Naive thymus-derived CD8-positive, alpha-beta T cell (primary cell): ENCODE results near the gene ATF3. TPM values are rescaled to one million over a fixed set of nuclear protein-coding genes. Genes with fewer than 3 reads are reported as not detected.

Source experiments
- ATAC-seq, 2 donors: fragments of 150-1000 bp; cut with Tn5 transposase in 1 of 2; sonication (Bioruptor Pico), chemical (Tn5 transposase) in 1 of 2; 1 replicate in 1 of 2; 2 replicates in 1 of 2; pipeline ENCODE4 v1.10.0; 2021; ENCODE audit warnings: mild to moderate bottlenecking in 2 of 2, moderate library complexity in 2 of 2
- POLR2A ChIA-PET: fragments of 350-600 bp; sonication (Branson Sonifier 250); formaldehyde crosslinking; loops from one replicate; lab custom pipeline; 2021; ENCODE audit warnings: antibody characterized with exemption; lab: Charles Lee
- DNase-seq, 10 donors: peaks; one replicate each; pipeline versions ENCODE4 v3.0.0 to v3.0.0-alpha.2; 2020 to 2022
- H3K27ac Mint-ChIP-seq, 10 donors: one replicate each; pipeline ENCODE4 v1.8.0; 2020 to 2022; ENCODE audit warnings: mild to moderate bottlenecking in 10 of 10, mixed read lengths in 10 of 10, moderate library complexity in 4 of 10, inconsistent platforms in 1 of 10
- H3K27me3 Mint-ChIP-seq, 5 donors: one replicate each; pipeline ENCODE4 v1.8.0; 2021 to 2022; ENCODE audit warnings: mixed read lengths in 5 of 5
- H3K36me3 Mint-ChIP-seq, 3 donors: one replicate each; pipeline ENCODE4 v1.8.0; 2020 to 2022; ENCODE audit warnings: mixed read lengths in 3 of 3, mild to moderate bottlenecking in 2 of 3, inconsistent platforms in 1 of 3
- H3K4me1 Mint-ChIP-seq, 4 donors: one replicate each; pipeline ENCODE4 v1.8.0; 2021 to 2022; ENCODE audit warnings: mixed read lengths in 4 of 4
- H3K4me3 Mint-ChIP-seq, 10 donors: one replicate each; pipeline ENCODE4 v1.8.0; 2020 to 2022; ENCODE audit warnings: mild to moderate bottlenecking in 10 of 10, mixed read lengths in 10 of 10, moderate library complexity in 6 of 10, inconsistent platforms in 1 of 10
- H3K9me3 Mint-ChIP-seq, 9 donors: one replicate each; pipeline ENCODE4 v1.8.0; 2020 to 2022; ENCODE audit warnings: mixed read lengths in 9 of 9, mild to moderate bottlenecking in 3 of 9, inconsistent platforms in 1 of 9, moderate library complexity in 1 of 9
- polyA plus RNA-seq, 3 donors: library from polyadenylated mRNA; unstranded; fragments of 300-500 nt; fragmentation: Illumina TruSeq; gene quantifications; one replicate each; pipeline ENCODE4 v1.2.3, GENCODE V29; 2021
- total RNA-seq, 8 experiments: library from RNA in 2 of 8; stranded (reverse) in 2 of 8; gene quantifications; one replicate each; pipeline ENCODE4 v1.2.3 and lab custom pipeline; 2021 to 2026

ATF3 gene
- total and polyA plus RNA-seq, 5 experiments from 2014 or later = 1.4 to 1.8 TPM; not detected in 3

GRCh38 chr1:212640223-212640878 lies 31.8 kb downstream of the ATF3 start:
- Mint-ChIP-seq H3K27me3 (peaks cover 0 to 6% (median 2%) of the 10 kb centered on the region in 5 donors), H3K36me3 (peaks cover 0 to 3% (median 0%) of the 10 kb centered on the region in 3 donors), H3K4me3 (no peak overlapping the region), H3K4me1 (peaks cover 9 to 35% (median 26%) of the 10 kb centered on the region in 4 donors), H3K9me3 (peaks cover 0 to 9% (median 0%) of the 10 kb centered on the region in 9 donors), H3K27ac (no peak overlapping the region)
- ATAC-seq (no peak), DNase-seq (no peak)
- POLR2A ChIA-PET = no interaction called here

GRCh38 chr1:212641956-212642355 lies 33.4 kb downstream of the ATF3 start:
- H3K36me3 Mint-ChIP-seq = peaks cover 0 to 3% (median 0%) of the 10 kb centered on the region in 3 donors
- H3K4me1 Mint-ChIP-seq = peaks cover 0 to 19% (median 10%) of the 10 kb centered on the region in 4 donors
- DNase-seq (no peak), ATAC-seq (no peak)
- POLR2A ChIA-PET = no interaction called here
- H3K9me3 Mint-ChIP-seq = peaks cover 0 to 9% (median 0%) of the 10 kb centered on the region in 9 donors
- H3K27ac Mint-ChIP-seq = no peak overlapping the region
- no peak overlapping the region for H3K4me3 Mint-ChIP-seq
- peaks cover 0 to 6% (median 2%) of the 10 kb centered on the region in 5 donors for H3K27me3 Mint-ChIP-seq

- Mint-ChIP-seq H3K27me3 (peaks cover 0 to 6% (median 2%) of the 10 kb centered on the region in 5 donors), H3K9me3 (peaks cover 0 to 9% (median 0%) of the 10 kb centered on the region in 9 donors), H3K36me3 (peaks cover 0 to 3% (median 0%) of the 10 kb centered on the region in 3 donors), H3K4me3 (no peak overlapping the region), H3K27ac (no peak overlapping the region), H3K4me1 (peaks cover 0 to 2% (median 0%) of the 10 kb centered on the region in 4 donors)
- POLR2A ChIA-PET = interaction anchor here (0.6 to 0.8 kb wide), 2 partner anchors 13 to 167 kb away, joined by 3 to 4 read pairs; no protein-coding TSS in a partner anchor
- ATAC-seq = no peak
- DNase-seq = no peak
Observed at GRCh38 chr1:212643877-212644276, 35.3 kb downstream of the ATF3 start.

- POLR2A ChIA-PET = no interaction called here
- Mint-ChIP-seq H3K4me3 (no peak overlapping the region), H3K36me3 (peaks cover 0 to 3% (median 0%) of the 10 kb centered on the region in 3 donors), H3K4me1 (no peaks in the 10 kb centered on the region), H3K9me3 (peaks cover 0 to 9% (median 0%) of the 10 kb centered on the region in 9 donors), H3K27ac (no peak overlapping the region), H3K27me3 (peaks cover 0 to 6% (median 2%) of the 10 kb centered on the region in 5 donors)
- no peak for ATAC-seq
- no peak for DNase-seq
Observed at GRCh38 chr1:212644866-212645545, 36.4 kb downstream of the ATF3 start.

- Mint-ChIP-seq H3K4me1 (no peaks in the 10 kb centered on the region), H3K36me3 (peaks cover 0 to 3% (median 0%) of the 10 kb centered on the region in 3 donors), H3K27ac (no peak overlapping the region), H3K4me3 (no peak overlapping the region), H3K27me3 (peaks cover 0 to 6% (median 2%) of the 10 kb centered on the region in 5 donors), H3K9me3 (peaks cover 0 to 2% (median 0%) of the 10 kb centered on the region in 9 donors)
- ATAC-seq (no peak), DNase-seq (no peak)
- POLR2A ChIA-PET = no interaction called here
Observed at GRCh38 chr1:212645546-212646543, 37.3 kb downstream of the ATF3 start.

- no peak for ATAC-seq
- H3K27me3 Mint-ChIP-seq = peaks cover 0 to 6% (median 2%) of the 10 kb centered on the region in 5 donors
- no peak overlapping the region for H3K4me3 Mint-ChIP-seq
- no peaks in the 10 kb centered on the region for H3K9me3 Mint-ChIP-seq
- POLR2A ChIA-PET = no interaction called here
- no peak for DNase-seq
- no peak overlapping the region for H3K27ac Mint-ChIP-seq
- H3K4me1 Mint-ChIP-seq = no peaks in the 10 kb centered on the region
- peaks cover 0 to 3% (median 0%) of the 10 kb centered on the region in 3 donors for H3K36me3 Mint-ChIP-seq
Observed at GRCh38 chr1:212646588-212646987, 38.0 kb downstream of the ATF3 start.

- peaks cover 0 to 3% (median 0%) of the 10 kb centered on the region in 3 donors for H3K36me3 Mint-ChIP-seq
- peaks cover 0 to 6% (median 2%) of the 10 kb centered on the region in 5 donors for H3K27me3 Mint-ChIP-seq
- no peaks in the 10 kb centered on the region for H3K9me3 Mint-ChIP-seq
- H3K4me1 Mint-ChIP-seq = no peaks in the 10 kb centered on the region
- ATAC-seq (no peak), DNase-seq (no peak)
- H3K4me3 Mint-ChIP-seq = no peak overlapping the region
- no peak overlapping the region for H3K27ac Mint-ChIP-seq
- POLR2A ChIA-PET = interaction anchor here (0.6 kb wide), 1 partner anchor 68 kb away, joined by 3 read pairs; no protein-coding TSS in a partner anchor
Observed at GRCh38 chr1:212647004-212647403, 38.4 kb downstream of the ATF3 start.

GRCh38 chr1:212648431-212648830 lies 39.9 kb downstream of the ATF3 start:
- Mint-ChIP-seq H3K9me3 (no peaks in the 10 kb centered on the region), H3K4me3 (no peak overlapping the region), H3K4me1 (no peaks in the 10 kb centered on the region), H3K27ac (no peak overlapping the region), H3K36me3 (no peaks in the 10 kb centered on the region), H3K27me3 (peaks cover 0 to 5% (median 0%) of the 10 kb centered on the region in 5 donors)
- DNase-seq (no peak), ATAC-seq (no peak)
- POLR2A ChIA-PET = no interaction called here

GRCh38 chr1:212649020-212649419 lies 40.5 kb downstream of the ATF3 start:
- POLR2A ChIA-PET = no interaction called here
- no peaks in the 10 kb centered on the region for H3K4me1 Mint-ChIP-seq
- no peaks in the 10 kb centered on the region for H3K36me3 Mint-ChIP-seq
- no peak for ATAC-seq
- H3K4me3 Mint-ChIP-seq = no peak overlapping the region
- H3K27me3 Mint-ChIP-seq = peaks cover 1 to 8% (median 4%) of the 10 kb centered on the region in 5 donors
- no peaks in the 10 kb centered on the region for H3K9me3 Mint-ChIP-seq
- H3K27ac Mint-ChIP-seq = peak overlapping the region in 1 of 10 donors; percentile 60
- no peak for DNase-seq

GRCh38 chr1:212650228-212650627 lies 41.7 kb downstream of the ATF3 start:
- Mint-ChIP-seq H3K27ac (no peak overlapping the region), H3K9me3 (no peaks in the 10 kb centered on the region)
- POLR2A ChIA-PET = interaction anchor here (0.7 kb wide), 1 partner anchor 18 kb away, joined by 3 read pairs; no protein-coding TSS in a partner anchor

GRCh38 chr1:212651521-212651920 lies 43.0 kb downstream of the ATF3 start:
- Mint-ChIP-seq H3K27ac (no peak overlapping the region), H3K4me1 (no peaks in the 10 kb centered on the region), H3K27me3 (peaks cover 1 to 22% (median 13%) of the 10 kb centered on the region in 5 donors), H3K36me3 (no peaks in the 10 kb centered on the region), H3K9me3 (no peaks in the 10 kb centered on the region), H3K4me3 (no peak overlapping the region)
- no peak for DNase-seq
- ATAC-seq = no peak
- POLR2A ChIA-PET = no interaction called here

More at GRCh38 chr1:212650228-212650627, 41.7 kb downstream of the ATF3 start:
- Mint-ChIP-seq H3K36me3 (no peaks in the 10 kb centered on the region), H3K4me3 (no peak overlapping the region), H3K27me3 (peaks cover 2 to 18% (median 12%) of the 10 kb centered on the region in 5 donors), H3K4me1 (no peaks in the 10 kb centered on the region)
- no peak for ATAC-seq
- no peak for DNase-seq

- no peaks in the 10 kb centered on the region for H3K4me1 Mint-ChIP-seq
- H3K27ac Mint-ChIP-seq = no peak overlapping the region
- DNase-seq = no peak
- H3K36me3 Mint-ChIP-seq = no peaks in the 10 kb centered on the region
- ATAC-seq = no peak
- no peak overlapping the region for H3K4me3 Mint-ChIP-seq
- H3K9me3 Mint-ChIP-seq = no peaks in the 10 kb centered on the region
- H3K27me3 Mint-ChIP-seq = peaks cover 1 to 24% (median 13%) of the 10 kb centered on the region in 5 donors
- POLR2A ChIA-PET = no interaction called here
Observed at GRCh38 chr1:212651977-212652376, 43.4 kb downstream of the ATF3 start.
